HUES48 (cell line): Measurements from ENCODE around the gene PLPPR1.
"Not testable (repeated sequence)": the region's sequence is repeated elsewhere in the genome, so short reads cannot be mapped to it uniquely, and the experiment has no call there.

Experiments
- H3K27ac ChIP-seq: one replicate; pipeline ENCODE4 v1.7.0; 2013; ENCODE audit warnings: low read depth, low read length, inconsistent platforms
- H3K27me3 ChIP-seq: 2 replicates; pipeline ENCODE4 v1.6.1; 2013; ENCODE audit warnings: mild to moderate bottlenecking, low read length; ENCODE audit not compliant: control insufficient read depth, insufficient read depth
- H3K36me3 ChIP-seq: 2 replicates; pipeline ENCODE4 v1.6.1; 2013; ENCODE audit warnings: low read length; ENCODE audit not compliant: control insufficient read depth, insufficient read depth
- H3K4me1 ChIP-seq: 2 replicates; pipeline ENCODE4 v1.6.1; 2013; ENCODE audit warnings: mild to moderate bottlenecking, low read length; ENCODE audit not compliant: control insufficient read depth, insufficient read depth
- H3K4me3 ChIP-seq: 2 replicates; pipeline ENCODE4 v1.5.1; 2013; ENCODE audit warnings: mild to moderate bottlenecking, low read depth, low read length
- H3K9ac ChIP-seq: 2 replicates; pipeline ENCODE4 v1.6.1; 2013; ENCODE audit warnings: mild to moderate bottlenecking, low read depth, low read length, moderate library complexity
- H3K9me3 ChIP-seq: 2 replicates; pipeline ENCODE4 v1.6.1; 2013; ENCODE audit warnings: low read length; ENCODE audit not compliant: control insufficient read depth, insufficient read depth

The PLPPR1 gene

DNA sequence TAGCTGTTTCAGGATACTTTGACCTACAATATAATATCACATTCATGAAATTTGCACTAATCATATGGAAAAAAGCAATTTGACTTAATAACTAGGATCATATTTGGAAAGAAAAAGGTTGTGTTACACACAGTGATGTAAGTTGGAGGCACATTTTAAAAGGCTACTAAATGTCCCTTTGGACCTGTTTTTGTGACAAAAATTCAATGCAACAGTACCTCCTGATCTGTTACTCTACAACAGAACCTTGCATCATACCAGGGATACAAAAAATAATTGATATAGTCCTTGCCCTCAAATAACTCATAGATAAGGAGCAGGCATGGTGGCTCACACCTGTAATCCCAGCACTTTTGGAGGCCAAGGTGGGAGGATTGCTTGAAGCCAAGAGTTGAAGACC is 289.2 kb downstream of the PLPPR1 start:
- no peak overlapping the region for H3K27ac ChIP-seq
- no peak overlapping the region for H3K9ac ChIP-seq

DNA sequence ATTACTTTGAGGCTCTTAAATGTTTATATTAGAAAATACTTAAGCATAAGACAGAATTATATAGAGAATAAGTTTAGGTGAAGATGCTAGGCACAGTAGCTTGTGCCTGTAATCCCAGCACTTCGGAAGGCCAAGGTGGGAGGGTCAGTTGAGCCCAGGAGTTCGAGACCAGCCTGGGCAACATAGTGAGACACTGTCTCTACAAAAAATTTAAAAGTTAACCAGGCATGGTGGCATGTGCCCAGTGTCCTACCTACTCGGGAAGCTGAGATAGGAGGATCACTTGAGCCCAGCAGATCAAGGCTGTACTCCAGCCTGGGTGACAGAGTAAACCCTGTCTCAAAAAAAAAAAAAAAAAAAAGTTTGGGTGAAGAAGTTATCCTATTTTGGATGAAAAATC is 294.6 kb downstream of the PLPPR1 start:
- H3K9ac ChIP-seq, result no peak overlapping the region

More for the DNA sequence above, 289.2 kb downstream of the PLPPR1 start:
- no peaks in the 10 kb centered on the region for H3K4me1 ChIP-seq
- H3K36me3 ChIP-seq, result no peaks in the 10 kb centered on the region
- no peaks in the 10 kb centered on the region for H3K27me3 ChIP-seq
- H3K9me3 ChIP-seq, result no peaks in the 10 kb centered on the region
- H3K4me3 ChIP-seq, result no peak overlapping the region

DNA sequence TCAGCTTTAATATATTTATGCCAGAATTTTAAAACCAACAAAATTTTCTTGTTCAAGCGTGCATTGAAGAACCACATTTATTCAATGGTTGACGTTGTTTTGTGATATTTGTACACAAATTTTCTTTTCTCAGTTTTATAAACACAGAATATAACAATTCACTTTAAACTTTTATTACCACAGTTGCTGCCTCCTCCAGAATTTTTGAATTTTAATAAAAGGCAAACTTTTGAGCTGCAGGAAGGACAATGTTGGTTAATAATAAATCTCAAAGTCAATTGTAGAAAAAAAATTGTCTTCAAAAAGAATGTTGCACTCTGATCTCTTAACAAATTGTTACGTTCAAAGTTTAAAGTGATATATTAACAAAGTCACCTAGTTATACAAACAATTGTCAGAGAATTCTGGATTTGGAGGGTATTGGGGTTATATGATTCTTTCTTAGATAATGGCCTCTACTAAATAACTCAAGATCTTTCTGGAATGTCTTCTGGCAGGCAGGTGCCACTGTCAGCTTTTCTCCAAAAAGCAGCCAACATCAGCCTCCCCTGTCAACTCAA is 295.8 kb downstream of the PLPPR1 start:
- Histone ChIP-seq H3K4me1 (peaks cover 14% of the 10 kb centered on the region), H3K27me3 (no peaks in the 10 kb centered on the region), H3K36me3 (no peaks in the 10 kb centered on the region), H3K9me3 (no peaks in the 10 kb centered on the region), H3K27ac (no peak overlapping the region), H3K4me3 (no peak overlapping the region), H3K9ac (no peak overlapping the region)

More for the DNA sequence above, 294.6 kb downstream of the PLPPR1 start:
- H3K4me3 ChIP-seq, result no peak overlapping the region
- H3K36me3 ChIP-seq, result no peaks in the 10 kb centered on the region
- H3K9me3 ChIP-seq, result no peaks in the 10 kb centered on the region
- H3K27me3 ChIP-seq, result no peaks in the 10 kb centered on the region
- no peak overlapping the region for H3K27ac ChIP-seq
- H3K4me1 ChIP-seq, result peaks cover 14% of the 10 kb centered on the region

DNA sequence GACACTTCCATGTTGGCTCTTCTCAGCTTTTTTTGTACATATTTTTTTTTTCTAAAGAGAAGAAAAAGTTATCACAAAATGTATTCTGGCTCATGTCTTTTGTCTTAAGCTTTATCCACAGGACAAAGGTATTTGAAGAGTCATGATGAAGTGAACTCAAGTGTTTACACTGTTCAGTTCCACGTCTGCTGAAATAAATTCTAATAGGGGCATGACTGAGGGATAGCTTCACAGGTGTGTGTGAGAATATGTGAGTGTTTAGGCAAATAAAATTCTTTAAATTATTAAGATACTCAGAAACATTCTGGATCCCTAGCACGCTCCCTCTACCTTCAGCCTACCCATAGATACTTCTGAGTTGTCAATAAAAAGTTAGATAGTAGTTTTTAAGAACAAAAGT is 296.5 kb downstream of the PLPPR1 start:
- H3K27ac ChIP-seq, result no peak overlapping the region

DNA sequence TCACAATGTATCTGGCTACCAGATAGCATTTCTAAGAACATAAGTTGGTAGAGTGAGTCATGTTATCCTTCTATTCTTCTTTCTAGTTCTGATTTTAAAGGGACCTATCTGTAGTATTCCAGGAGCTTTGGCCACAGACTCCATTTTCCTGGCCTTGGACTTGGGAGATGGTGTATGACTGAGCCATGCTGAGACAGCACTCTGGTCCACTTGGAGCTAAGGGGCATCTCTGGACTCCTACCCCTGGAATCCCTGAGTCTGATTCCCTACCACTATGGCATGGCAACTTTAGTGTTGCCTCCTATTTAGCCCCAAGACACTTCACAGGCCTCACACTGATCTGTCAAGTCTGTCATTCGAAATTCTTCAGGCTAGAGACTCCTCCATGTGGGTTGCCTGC is 297.5 kb downstream of the PLPPR1 start:
- no peak overlapping the region for H3K4me3 ChIP-seq
- peaks cover 14% of the 10 kb centered on the region for H3K4me1 ChIP-seq
- no peak overlapping the region for H3K9ac ChIP-seq
- no peaks in the 10 kb centered on the region for H3K27me3 ChIP-seq
- no peaks in the 10 kb centered on the region for H3K9me3 ChIP-seq
- H3K27ac ChIP-seq, result peak overlapping the region; percentile 17
- H3K36me3 ChIP-seq, result no peaks in the 10 kb centered on the region

More for the DNA sequence above, 296.5 kb downstream of the PLPPR1 start:
- no peaks in the 10 kb centered on the region for H3K27me3 ChIP-seq
- H3K9ac ChIP-seq, result no peak overlapping the region
- H3K4me3 ChIP-seq, result no peak overlapping the region
- H3K9me3 ChIP-seq, result no peaks in the 10 kb centered on the region
- H3K36me3 ChIP-seq, result no peaks in the 10 kb centered on the region
- peaks cover 14% of the 10 kb centered on the region for H3K4me1 ChIP-seq

DNA sequence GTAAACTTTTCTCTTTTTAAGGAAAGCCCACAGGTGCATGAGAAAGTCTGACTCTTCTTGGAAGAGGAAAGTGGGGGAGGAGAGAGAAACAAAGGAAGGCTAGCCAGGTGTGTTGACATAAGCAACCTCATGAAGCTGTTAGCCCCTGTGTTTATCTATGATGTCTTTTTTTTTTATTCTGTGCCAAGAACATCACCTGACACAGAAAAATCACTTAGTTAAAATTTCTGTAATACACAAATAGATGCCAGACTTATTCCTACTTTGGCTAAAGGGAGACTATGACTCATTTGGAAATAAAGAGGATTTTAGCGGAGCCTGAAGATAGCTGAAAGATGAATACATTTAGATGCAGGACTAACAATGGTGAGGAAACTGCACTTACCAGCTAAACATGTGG is 298.0 kb downstream of the PLPPR1 start:
- no peaks in the 10 kb centered on the region for H3K27me3 ChIP-seq
- no peak overlapping the region for H3K4me3 ChIP-seq
- peaks cover 14% of the 10 kb centered on the region for H3K4me1 ChIP-seq
- no peaks in the 10 kb centered on the region for H3K9me3 ChIP-seq
- peak overlapping the region; percentile 17 for H3K27ac ChIP-seq
- H3K36me3 ChIP-seq, result no peaks in the 10 kb centered on the region
- no peak overlapping the region for H3K9ac ChIP-seq

DNA sequence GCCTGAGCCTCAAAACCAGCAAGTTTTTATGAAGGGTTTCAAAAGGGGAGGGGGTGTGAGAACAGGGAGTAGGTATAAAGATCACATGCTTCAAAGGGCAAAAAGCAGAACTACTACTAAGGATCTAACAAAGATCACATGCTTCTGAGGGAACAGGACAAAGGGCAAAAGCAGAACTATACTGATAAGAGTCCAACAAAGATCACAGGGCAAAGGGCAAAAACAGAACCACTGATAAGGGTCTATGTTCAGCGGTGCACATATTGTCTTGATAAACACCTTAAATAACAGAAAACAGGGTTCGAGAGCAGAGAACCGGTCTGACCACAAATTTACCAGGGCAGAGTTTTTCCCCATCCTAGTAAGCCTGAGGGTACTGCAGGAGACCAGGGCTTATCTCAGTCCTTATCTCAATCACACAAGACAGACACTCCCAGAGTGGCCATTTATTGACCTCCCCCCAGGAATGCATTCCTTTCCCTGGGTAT is 298.9 kb downstream of the PLPPR1 start:
- H3K27me3 ChIP-seq, H3K27ac ChIP-seq, H3K36me3 ChIP-seq, H3K4me3 ChIP-seq, H3K9ac ChIP-seq, H3K9me3 ChIP-seq: not testable (repeated sequence)
- H3K4me1 ChIP-seq, result peaks cover 14% of the 10 kb centered on the region

DNA sequence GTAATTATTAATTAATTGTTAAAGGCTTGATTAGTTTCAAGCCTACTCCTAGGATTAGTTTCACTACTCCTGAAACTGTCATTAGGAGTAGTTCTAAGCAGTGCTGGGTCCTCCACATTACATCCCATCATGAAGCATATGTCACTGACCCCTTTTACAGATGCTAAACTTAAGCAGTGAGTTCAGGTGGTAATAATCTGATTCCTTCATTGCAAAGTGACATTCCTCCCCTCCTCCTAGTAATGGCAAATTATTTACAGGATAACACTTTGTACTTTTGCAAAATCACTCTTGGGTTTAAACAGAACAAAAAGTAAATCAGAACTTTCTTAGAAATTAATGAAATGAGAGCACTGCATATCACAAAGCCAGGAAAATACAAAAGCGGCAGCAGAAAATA is 303.8 kb downstream of the PLPPR1 start:
- H3K4me1 ChIP-seq, result no peaks in the 10 kb centered on the region
- H3K9ac ChIP-seq, result no peak overlapping the region
- no peaks in the 10 kb centered on the region for H3K27me3 ChIP-seq
- H3K4me3 ChIP-seq, result no peak overlapping the region
- H3K36me3 ChIP-seq, result no peaks in the 10 kb centered on the region
- H3K9me3 ChIP-seq, result no peaks in the 10 kb centered on the region
- H3K27ac ChIP-seq, result no peak overlapping the region

DNA sequence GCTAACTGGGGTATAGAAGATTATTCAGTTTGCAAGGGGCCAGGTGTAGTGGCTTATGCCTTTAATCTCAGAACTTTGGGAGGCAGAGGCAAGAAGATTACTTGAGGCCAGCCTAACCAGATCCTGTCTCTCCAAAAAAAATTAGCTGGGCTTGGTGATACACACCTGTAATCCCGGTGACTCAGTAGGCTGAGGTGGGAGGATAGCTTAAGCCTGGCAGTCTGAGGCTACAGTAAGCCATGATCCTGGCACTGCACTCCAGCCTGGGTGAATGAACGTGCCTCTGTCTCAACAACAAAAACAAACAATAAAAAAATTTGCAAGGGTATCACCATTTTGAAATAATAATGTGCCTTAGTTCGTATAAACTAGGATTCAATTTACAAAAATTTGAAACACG is 305.0 kb downstream of the PLPPR1 start:
- Histone ChIP-seq H3K4me1 (no peaks in the 10 kb centered on the region), H3K27ac (no peak overlapping the region), H3K36me3 (no peaks in the 10 kb centered on the region), H3K9ac (no peak overlapping the region), H3K27me3 (no peaks in the 10 kb centered on the region), H3K4me3 (no peak overlapping the region), H3K9me3 (no peaks in the 10 kb centered on the region)

DNA sequence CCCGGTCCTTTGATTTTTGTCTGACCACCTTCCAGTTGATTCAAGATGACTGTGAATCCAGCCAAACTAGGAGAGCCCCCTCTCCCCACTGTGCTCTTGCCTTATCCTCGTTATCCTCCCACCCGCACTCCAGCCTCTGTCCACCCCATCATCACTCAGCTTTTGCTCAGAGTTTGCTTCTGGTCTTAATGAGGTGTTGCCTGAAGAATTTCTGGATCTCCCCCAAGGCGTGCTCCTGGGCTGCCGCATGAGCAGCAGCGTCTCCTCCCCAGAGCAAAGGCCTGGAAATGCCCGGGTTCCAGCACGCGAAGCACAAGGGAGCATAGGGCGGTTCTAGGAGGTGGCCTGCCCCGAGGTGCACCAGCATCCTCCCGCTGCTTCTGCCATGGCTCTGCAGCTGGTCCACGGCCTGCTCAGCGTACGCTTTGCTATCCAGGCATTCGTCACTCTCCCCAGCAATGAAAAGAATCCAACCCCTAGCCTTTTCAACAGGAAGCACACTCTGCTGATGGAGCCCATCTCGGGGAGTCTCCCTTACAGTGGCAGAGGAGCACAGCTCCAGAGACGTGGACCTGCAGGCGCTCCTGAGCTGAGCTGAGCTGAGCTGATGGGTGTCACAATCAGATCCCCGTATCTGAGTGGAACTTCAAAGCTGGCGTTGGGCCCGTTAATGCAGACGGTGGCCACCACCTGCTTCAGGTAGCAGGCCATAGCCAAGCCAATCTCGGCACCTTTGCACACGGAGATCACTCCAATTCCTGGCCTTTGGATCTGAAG is 305.6 kb downstream of the PLPPR1 start:
- Histone ChIP-seq H3K4me3 (no peak overlapping the region), H3K27me3 (no peaks in the 10 kb centered on the region), H3K36me3 (no peaks in the 10 kb centered on the region), H3K9me3 (no peaks in the 10 kb centered on the region), H3K27ac (no peak overlapping the region), H3K4me1 (no peaks in the 10 kb centered on the region), H3K9ac (no peak overlapping the region)

DNA sequence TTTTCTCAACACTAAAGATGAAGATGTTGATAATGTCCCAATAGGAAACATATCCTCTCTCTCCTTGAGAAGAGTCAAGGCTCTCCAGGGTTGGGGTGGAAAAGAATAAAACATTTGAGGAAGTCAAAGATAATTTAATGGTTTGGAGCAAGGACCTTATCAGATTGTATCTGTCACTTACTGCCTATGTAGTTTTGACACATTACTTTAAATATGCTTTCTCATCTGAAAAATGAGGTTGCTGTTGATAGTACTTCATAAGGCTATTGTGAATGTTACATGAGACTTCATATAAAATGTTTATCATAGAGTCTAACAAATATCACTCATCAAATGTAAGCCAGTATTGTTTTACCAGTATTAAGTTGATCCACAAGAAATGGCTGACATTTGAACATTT is 307.6 kb downstream of the PLPPR1 start:
- no peaks in the 10 kb centered on the region for H3K27me3 ChIP-seq
- no peak overlapping the region for H3K27ac ChIP-seq
- no peak overlapping the region for H3K9ac ChIP-seq
- no peaks in the 10 kb centered on the region for H3K9me3 ChIP-seq
- no peaks in the 10 kb centered on the region for H3K4me1 ChIP-seq
- no peaks in the 10 kb centered on the region for H3K36me3 ChIP-seq
- H3K4me3 ChIP-seq, result no peak overlapping the region
